NCI-H69 (cell line): ENCODE data around the gene LTA.
"Not testable (repeated sequence)": the region's sequence is repeated elsewhere in the genome, so short reads cannot be mapped to it uniquely, and the experiment has no call there.

Experiments used
- DNase-seq: peaks from one replicate; lab custom pipeline; 2025; lab: John Stamatoyannopoulos, UW

LTA gene

DNA sequence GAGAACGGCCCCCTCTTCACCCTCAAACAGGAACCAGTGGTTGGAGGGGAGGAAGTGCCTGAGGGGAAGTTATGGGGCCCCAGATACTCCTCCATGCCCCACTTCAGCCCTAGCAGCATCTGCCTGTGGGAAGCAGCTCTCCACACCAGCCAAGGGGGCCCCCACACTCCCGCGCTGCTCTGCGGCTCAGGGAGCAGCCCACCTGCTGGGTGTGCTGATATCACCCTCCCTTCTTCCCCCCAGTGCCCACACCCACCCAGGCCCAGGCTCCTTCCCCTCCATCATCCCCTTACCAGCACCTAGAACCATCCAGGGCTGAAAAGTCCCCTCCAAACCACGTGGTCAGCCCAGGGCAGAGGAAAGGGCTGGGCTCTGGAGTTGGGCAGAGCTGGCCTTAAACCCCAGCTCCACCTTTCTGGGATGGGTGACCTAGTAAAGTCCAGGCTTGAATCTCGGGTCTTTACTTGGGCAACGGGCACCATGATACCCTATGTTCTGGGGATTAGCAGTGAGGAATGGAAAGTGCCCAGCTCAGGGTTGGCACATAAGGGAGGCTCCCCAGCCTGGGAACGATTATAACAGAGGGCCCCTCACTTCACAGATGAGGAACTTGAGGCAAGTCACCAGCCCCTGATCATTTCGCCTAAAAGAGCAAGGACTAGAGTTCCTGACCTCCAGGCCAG is 14.7 kb downstream of the LTA start:
- no peak for DNase-seq

DNA sequence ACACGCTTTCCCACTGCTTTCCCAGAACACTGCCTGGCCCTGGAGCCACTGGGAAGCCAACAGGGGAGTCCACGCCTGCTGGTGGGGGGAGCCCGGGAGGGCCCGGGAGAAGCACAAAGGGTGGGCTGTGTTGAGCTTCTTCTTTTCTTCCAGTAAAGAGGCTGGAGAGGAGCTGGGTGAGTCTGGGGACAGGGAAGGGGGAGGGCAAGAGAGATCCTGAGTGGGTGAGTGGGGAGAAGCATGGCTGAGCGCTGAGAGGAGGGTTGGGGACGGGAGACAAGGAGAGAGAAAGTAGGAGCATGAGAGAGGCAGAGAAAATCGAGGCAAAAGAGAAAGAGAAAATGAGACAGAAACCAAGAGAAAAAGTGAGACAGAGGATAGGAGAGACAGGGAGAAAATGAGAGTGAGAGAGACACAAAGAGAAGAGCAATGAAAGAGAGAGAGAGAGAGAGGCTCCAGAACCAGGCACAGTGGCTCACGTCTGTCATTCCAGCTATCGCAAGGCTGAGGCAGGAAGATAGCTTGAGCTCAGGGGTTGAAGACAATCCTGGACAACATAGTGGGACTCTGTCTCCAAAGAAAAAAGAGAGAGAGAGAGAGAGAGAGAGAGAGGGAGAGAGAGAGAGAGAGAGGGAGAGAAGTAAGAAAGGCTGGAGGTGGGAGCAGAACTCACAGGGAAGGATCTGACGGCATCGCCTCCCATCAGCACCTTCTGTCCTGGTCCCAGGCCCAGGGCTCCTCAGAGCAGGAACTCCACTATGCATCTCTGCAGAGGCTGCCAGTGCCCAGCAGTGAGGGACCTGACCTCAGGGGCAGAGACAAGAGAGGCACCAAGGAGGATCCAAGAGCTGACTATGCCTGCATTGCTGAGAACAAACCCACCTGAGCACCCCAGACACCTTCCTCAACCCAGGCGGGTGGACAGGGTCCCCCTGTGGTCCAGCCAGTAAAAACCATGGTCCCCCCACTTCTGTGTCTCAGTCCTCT is 16.0 kb downstream of the LTA start:
- no peak for DNase-seq

DNA sequence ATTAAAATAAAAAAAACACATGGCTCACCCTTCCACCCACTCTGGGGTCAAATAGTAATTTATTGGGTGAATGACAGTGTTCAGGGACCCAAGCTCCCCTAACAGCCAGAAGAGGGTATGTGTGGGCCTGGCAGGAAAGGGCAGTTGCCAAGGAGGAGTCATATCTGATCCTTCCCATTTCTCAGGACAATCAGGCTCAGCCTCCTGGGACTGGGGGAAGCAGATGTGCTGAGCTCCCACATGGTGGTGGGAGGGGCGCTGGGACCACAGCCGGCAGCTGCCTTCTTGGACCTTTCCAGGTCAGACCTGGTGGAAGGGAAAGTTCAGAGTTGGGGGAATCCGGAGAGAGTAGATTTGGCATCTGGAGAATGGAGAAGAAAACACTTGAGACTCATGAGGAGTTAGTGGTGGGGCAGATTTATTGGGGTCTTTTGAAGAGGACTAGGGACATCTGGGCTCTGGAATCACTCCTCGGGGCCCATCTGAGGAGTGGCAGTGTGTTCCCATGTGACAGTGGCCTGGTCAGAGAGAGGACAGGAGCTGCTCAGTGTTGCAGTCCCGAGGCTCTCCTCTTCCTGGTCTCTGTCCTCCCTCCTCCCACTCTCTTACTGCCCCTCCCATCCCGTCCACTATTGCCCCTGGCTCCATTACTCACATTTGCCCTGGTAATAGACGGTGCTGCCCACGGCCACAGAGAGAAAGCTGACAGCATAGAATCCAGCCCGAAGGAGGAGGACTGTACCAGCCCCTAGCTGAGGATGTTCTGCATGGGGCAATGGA is 17.0 kb downstream of the LTA start:
- DNase-seq = peak; percentile 58

DNA sequence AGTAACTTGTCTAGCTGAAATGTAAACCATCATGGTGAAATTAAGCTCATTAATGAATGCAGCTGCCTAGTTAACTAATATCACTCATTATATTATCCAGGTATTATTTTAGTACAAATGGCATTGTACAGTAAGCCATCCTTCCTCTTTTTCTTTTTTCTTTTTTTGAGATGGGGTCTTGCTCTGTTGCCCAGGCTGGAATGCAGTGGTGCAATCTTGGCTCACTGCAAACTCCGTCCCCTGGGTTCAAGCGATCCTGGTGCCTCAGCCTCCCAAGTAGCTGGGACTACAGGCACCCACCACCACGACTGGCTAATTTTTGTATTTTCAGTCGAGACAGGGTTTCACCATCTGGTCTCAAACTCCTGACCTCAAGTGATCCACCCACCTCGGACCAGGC is 18.6 kb downstream of the LTA start:
- not testable (repeated sequence) for DNase-seq

DNA sequence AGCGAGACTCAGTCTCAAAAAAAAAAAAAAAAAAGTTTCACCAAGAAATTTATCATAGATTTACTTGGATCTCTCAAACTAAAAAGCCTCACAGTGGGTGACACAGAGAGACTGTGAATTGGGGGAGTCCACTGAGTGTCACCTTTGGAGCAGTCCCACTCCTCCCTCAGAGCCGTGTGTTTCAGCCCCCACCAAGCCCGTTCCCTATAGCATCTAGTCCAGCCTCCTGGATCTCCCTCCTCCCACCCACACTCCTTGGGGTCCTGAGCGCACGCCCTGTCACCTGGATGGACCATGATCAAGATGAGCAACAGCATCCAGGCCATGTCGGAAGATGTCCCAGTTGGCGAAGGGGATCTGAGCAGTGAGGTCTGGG is 20.3 kb downstream of the LTA start:
- no peak for DNase-seq

DNA sequence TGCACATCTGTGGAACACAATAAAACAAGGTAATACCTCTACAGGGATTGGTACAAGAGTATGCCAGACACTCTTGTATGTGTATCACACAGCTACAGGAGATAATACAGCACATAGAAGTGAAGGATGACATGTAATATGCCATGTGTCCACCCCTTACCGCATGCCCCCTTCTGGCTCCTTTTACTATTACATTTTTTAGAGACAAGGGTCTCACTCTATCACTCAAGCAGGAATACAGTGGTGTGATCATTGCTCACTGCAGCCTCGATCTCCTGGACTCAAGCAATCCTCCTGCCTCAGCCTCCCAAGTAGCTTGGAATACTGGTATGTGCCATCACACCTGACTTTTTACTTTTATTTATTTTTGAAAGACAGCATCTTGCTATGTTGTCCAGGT is 24.9 kb downstream of the LTA start:
- peak; percentile 65 for DNase-seq

GRCh38 chr6:31607317-31607716 is 35.2 kb downstream of the LTA start:
- DNase-seq = no peak

GRCh38 chr6:31609519-31610406 is 37.7 kb downstream of the LTA start:
- DNase-seq = peak; percentile 93

DNA sequence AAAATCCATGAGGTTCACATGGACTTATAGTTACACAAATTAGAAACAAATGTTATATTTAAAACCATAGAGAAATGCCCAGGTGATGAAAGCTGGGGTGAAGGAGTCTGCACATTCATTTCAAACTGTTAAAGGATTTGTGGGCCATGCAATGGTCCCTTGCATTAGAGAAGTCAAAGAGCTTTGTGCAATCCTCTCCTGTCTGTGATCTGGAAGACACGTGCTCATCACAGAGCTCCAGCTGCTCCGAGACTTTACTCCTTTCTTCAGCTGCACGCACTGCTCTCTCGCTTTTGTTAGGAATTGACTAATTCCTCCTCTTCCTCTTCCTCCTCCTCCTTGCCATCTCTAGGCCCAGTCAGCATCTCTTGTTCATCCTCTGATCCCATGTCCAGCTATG is 38.9 kb downstream of the LTA start:
- no peak for DNase-seq

GRCh38 chr6:31614075-31614619 is 42.1 kb downstream of the LTA start:
- DNase-seq = no peak

DNA sequence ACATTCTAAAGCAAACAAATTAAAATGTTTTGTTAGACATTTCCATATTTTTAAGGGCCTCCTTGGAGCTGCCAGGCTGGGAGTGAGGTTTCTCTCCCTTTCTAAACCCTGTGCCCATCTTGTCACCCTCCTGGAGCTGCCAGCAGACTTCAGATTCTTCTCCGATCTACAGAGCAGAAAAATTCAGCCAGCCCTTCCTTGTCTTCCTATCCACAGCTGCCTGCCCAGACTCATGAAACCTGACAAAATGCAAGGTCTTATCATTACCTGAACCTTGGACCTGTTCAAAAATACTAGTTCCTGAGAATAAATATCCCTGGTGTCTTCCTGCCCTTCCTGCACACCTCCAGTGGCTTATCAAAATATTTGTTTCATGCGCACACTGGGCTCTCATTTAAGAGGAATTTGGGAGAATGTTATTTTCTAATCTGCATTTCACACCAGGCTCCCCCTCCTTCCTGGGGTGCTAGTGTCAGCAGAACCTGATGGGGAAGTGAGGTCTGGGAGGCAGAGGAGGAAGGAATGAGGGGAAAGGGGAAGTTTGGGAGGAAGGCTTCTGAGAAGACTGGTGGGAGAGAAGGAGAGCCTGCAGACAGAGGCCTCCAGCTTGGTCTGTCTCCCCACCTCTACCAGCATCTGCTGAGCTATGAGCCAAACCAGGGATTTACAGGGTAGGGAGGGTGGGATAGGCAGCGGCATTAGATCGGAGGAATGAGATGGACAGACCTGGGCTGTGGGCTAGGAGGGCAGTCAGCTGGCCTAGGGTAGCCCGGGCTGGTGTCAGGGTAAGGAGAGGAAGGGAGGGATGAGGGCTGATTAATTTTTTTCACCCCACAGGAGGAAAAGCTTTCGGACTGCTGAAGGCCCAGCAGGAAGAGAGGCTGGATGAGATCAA is 42.8 kb downstream of the LTA start, which contains the start of gene AIF1:
Gene AIF1 (plus strand): TSS at position 551 of the 895 bp plus-strand sequence. CDS start 96 bp downstream, at position 647.
- no peak for DNase-seq

DNA sequence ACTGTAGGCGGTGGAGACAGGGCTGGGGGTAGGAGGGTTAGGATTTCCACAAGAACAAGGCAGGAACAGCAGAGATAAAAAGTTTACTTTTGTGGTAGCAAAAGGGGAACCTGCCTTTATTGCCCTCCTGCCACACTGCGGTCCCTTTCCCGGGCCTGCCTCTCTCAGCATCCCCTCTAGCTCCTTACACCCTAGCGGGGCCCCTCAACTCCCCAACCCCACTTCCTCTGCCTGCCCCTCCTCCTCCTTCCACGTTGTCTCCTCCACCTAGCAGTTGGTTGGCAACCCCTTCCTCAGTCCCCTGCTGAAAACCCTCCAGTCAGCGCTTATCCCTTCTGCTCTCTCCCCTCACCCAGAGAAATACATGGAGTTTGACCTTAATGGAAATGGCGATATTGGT is 43.7 kb downstream of the LTA start:
- no peak for DNase-seq

DNA sequence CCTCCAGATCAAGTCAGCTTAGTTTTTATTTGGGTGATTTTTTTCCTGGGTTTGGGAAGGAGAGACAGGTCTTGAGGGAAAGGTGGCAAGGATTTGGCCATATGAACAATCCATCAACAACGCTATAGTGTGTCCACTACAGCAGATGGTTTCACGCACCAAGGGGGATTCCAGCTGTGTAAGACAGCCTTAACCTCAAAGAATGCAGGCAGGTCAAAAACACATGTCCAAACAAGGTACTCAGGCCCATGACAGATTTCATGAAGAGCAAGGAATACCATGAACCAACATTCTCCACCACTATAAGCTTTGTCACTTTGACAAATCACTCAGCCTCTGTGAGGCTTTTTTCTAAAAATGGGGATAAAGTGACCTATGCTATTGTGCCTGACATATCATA is 44.9 kb downstream of the LTA start:
- DNase-seq = no peak

GRCh38 chr6:31619805-31620585 is 47.9 kb downstream of the LTA start:
- peak; percentile 99 for DNase-seq

DNA sequence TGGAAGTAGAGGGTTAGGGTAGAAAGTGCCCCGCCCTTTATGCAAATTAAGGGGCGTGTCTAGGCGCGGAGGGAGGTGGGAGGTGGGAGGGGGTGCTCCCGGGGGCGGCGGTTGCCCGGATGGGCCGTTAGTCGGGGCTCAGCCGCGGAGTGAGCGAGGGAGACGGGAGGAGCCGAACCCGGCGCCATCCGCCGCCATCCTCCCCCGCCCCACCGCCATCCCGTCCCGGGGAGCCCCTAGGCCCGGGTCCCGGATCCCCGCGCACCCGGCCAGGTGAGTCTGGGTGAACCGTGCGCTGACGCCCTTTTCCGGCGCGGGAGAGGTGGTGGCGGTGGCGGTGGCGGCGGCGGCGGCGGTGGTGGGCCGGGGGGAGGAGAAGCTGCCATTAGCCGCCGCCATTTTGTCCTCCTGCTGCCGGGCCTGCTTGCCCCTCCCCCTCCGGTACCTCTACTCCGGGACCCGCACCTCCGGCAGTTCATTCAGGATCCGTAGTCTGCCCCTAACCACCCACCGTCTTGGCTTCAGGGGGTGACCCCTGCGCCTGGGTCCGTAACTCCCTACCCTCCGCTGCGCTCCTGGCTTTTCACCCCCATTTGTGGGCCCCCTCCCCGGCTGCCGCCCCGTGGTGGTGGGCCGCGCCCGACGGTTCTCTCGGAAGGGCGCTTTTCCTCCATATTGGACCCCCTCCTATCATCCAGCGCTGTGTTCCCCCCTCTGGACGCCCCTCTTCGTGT is 48.7 kb downstream of the LTA start, which contains the start of gene PRRC2A:
Gene PRRC2A (plus strand): TSS at position 130 of the 734 bp plus-strand sequence. CDS start 2,075 bp downstream, outside the sequence.
- peak; percentile 93 for DNase-seq

DNA sequence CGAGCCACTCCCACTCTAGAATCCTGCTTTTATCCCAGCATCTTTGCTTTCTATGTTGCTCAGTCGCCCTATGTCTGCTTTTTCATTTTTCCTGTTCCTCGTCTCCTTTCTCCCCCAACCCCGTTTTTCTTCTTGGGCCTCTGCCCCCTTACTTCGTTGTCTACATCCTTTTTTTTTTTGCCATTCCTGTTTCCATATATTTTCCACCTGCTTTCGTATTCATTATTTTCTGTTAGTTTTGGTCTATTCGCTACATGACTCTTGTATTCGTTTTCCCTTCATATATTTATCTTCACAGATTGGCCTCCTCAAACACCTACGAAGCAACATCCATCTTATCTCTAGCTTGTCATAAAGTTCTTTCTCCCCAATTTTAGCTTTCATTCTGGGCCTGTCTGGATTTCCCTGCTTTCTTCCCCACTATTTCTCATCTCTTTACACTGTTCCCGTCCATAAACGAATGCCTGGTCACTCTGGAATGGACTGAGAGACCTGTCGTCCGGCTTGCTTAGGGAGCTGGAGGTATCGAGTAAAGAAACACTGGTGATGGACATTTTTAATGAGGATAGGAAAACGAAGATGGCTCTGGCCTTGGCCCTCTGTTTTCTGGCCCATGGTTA is 49.3 kb downstream of the LTA start:
- DNase-seq = no peak

GRCh38 chr6:31621991-31622390 is 49.9 kb downstream of the LTA start:
- DNase-seq = peak; percentile 32

- no peak for DNase-seq
Measured at GRCh38 chr6:31622684-31623091, 50.6 kb downstream of the LTA start.
